ENCODE results near the gene ABHD2. TPM values are rescaled to one million over a fixed set of nuclear protein-coding genes. Genes with fewer than 3 reads are reported as not detected.
A peak's percentile ranks its signal among the peaks of the same experiment; 100 is the strongest.

ABHD2 gene
- total and polyA plus RNA-seq, 12 donors = 5.6 to 316 (median 135) TPM

- intact Hi-C loops (cut with DNase I) = loop anchor here in 1 of 2 donors (5.0 to 10.0 kb wide), 2 partner anchors 92 to 120 kb away; partner anchors contain the start of gene ABHD2
- Histone ChIP-seq H3K27ac (no peak overlapping the region), H3K9me3 (replicated peaks in 1 of 3) (no peaks in the 10 kb centered on the region), H3K36me3 (replicated peaks in 1 of 2) (peaks cover 0 to 34% of the 10 kb centered on the region in 2 donors), H3K4me3 (no peak overlapping the region), H3K4me1 (replicated peaks in 1 of 2) (peaks cover 7 to 18% of the 10 kb centered on the region in 2 donors), H3K27me3 (no peaks in the 10 kb centered on the region)
- 89 to 96% (median 95%) methylated on average over 10 to 12 of the region's 12 CpGs for WGBS, 4 donors
- TF ChIP-seq POLR2A (IDR thresholded peaks at IDR 0.05) = no peak
- no peak for TF ChIP-seq CTCF (IDR thresholded peaks at IDR 0.05)
- DNase-seq = no peak
Measured at GRCh38 chr15:89177116-89177515, 88.9 kb downstream of the ABHD2 start.

- Histone ChIP-seq H3K36me3 (replicated peaks in 1 of 2) (peaks cover 0 to 34% of the 10 kb centered on the region in 2 donors), H3K4me1 (replicated peaks in 1 of 2) (peaks cover 7 to 15% of the 10 kb centered on the region in 2 donors), H3K9me3 (replicated peaks in 1 of 3) (no peaks in the 10 kb centered on the region), H3K27ac (peak overlapping the region in 1 of 5 donors; percentile 22), H3K27me3 (no peaks in the 10 kb centered on the region), H3K4me3 (no peak overlapping the region)
- 11 to 15% (median 12%) methylated on average over 6 of the region's 6 CpGs for WGBS, 4 donors
- TF ChIP-seq CTCF (IDR thresholded peaks at IDR 0.05) (peak; percentile 80 to 87 (median 84)), POLR2A (IDR thresholded peaks at IDR 0.05) (no peak)
- intact Hi-C loops (cut with DNase I) = loop anchor here (2.0 to 10.0 kb wide), 3 partner anchors 93 to 120 kb away; partner anchors contain the start of gene ABHD2 (in 1 of the 2)
- DNase-seq = peak; percentile 60 to 86 (median 66)
Measured at GRCh38 chr15:89177633-89178306, 89.5 kb downstream of the ABHD2 start.

- peaks cover 7 to 8% of the 10 kb centered on the region in 2 donors for H3K4me1 ChIP-seq (replicated peaks in 1 of 2)
- DNase-seq = peak in 3 of 7 donors; percentile 32 to 63 (median 49)
- H3K9me3 ChIP-seq (replicated peaks in 1 of 3) = no peaks in the 10 kb centered on the region
- peak overlapping the region in 2 of 5 donors; percentile 15 to 22 for H3K27ac ChIP-seq
- no peaks in the 10 kb centered on the region for H3K27me3 ChIP-seq
- no peak overlapping the region for H3K4me3 ChIP-seq
- intact Hi-C loops (cut with DNase I) = loop anchor here (2.0 to 10.0 kb wide), 3 partner anchors 94 to 121 kb away; partner anchors contain the start of gene ABHD2 (in 1 of the 2)
- WGBS, 4 donors = 75 to 87% (median 80%) methylated on average over 8 to 11 of the region's 11 CpGs
- TF ChIP-seq CTCF (IDR thresholded peaks at IDR 0.05) (no peak), POLR2A (IDR thresholded peaks at IDR 0.05) (no peak)
- H3K36me3 ChIP-seq (replicated peaks in 1 of 2) = peaks cover 0 to 34% of the 10 kb centered on the region in 2 donors
Measured at GRCh38 chr15:89178307-89178977, 90.2 kb downstream of the ABHD2 start.

All from adrenal gland (tissue), 12 donors.